PC-9 (cell line): ENCODE data around the gene OGDH. TPM values are rescaled to one million over a fixed set of nuclear protein-coding genes. Genes with fewer than 3 reads are reported as not detected.

Experiments used
- BruUV-seq: library from RNA; stranded (reverse); fragments of 400-500 nt; replicated peaks from 2 replicates; lab custom pipeline; 2021; lab: Mats Ljungman, UMichigan
- CTCF ChIA-PET: fragments of 300-600 bp; sonication (Branson Sonifier 250); formaldehyde crosslinking; loops from one replicate; lab custom pipeline; 2022; ENCODE audit warnings: antibody characterized with exemption; lab: Charles Lee
- POLR2A ChIA-PET: fragments of 300-600 bp; sonication (Branson Sonifier 250); formaldehyde crosslinking; loops from one replicate; lab custom pipeline; 2022; ENCODE audit warnings: antibody characterized with exemption; ENCODE audit not compliant: unreplicated experiment; lab: Charles Lee
- DNase-seq, 2 experiments: peaks; one replicate each; pipeline versions ENCODE4 v3.0.0 to v3.0.0-alpha.2; 2015 to 2022; ENCODE audit warnings: mixed read lengths in 1 of 2
- H2AFZ ChIP-seq: fragments of 200-600 bp; sonication (generic); 2 replicates; pipeline ENCODE4 v1.8.1; 2017; ENCODE audit warnings: antibody characterized with exemption
- H3F3A ChIP-seq: fragments of 200-600 bp; sonication (generic); 2 replicates; pipeline ENCODE4 v1.8.1; 2017; ENCODE audit warnings: antibody characterized with exemption, mild to moderate bottlenecking, low read depth; ENCODE audit not compliant: insufficient read depth
- H3K27ac ChIP-seq: fragments of 200-600 bp; sonication (generic); 2 replicates; pipeline ENCODE4 v1.6.1; 2016; ENCODE audit warnings: mixed run types
- H3K27me3 ChIP-seq: fragments of 200-600 bp; sonication (generic); 2 replicates; pipeline ENCODE4 v1.6.1; 2016; ENCODE audit warnings: low read depth, mixed run types; ENCODE audit not compliant: insufficient read depth
- H3K36me3 ChIP-seq: fragments of 200-600 bp; sonication (generic); 2 replicates; pipeline ENCODE4 v1.6.1; 2016; ENCODE audit warnings: low read depth, mixed run types
- H3K4me1 ChIP-seq: fragments of 200-600 bp; sonication (generic); replicated peaks from 2 replicates; pipeline ENCODE4 v1.6.1; 2016; ENCODE audit warnings: mixed run types; ENCODE audit not compliant: insufficient read depth
- H3K4me2 ChIP-seq: fragments of 200-600 bp; sonication (generic); 2 replicates; pipeline ENCODE4 v1.6.1; 2017; ENCODE audit warnings: mixed run types
- H3K4me3 ChIP-seq: fragments of 200-600 bp; sonication (generic); 2 replicates; pipeline ENCODE4 v1.6.1; 2016; ENCODE audit warnings: mixed run types
- H3K79me2 ChIP-seq: fragments of 200-600 bp; sonication (generic); 2 replicates; pipeline ENCODE4 v1.6.1; 2017; ENCODE audit warnings: low read depth, mixed run types
- H3K9me2 ChIP-seq: fragments of 200-600 bp; sonication (generic); 2 replicates; pipeline ENCODE4 v1.8.1; 2017; ENCODE audit warnings: mild to moderate bottlenecking; ENCODE audit not compliant: insufficient read depth
- H3K9me3 ChIP-seq: fragments of 200-600 bp; sonication (generic); 2 replicates; pipeline ENCODE4 v1.8.1; 2016; ENCODE audit warnings: low read depth; ENCODE audit not compliant: insufficient read depth
- H4K20me1 ChIP-seq: fragments of 200-600 bp; sonication (generic); 2 replicates; pipeline ENCODE4 v1.8.1; 2017; ENCODE audit not compliant: insufficient read depth
- EZH2 ChIP-seq: fragments of 200-600 bp; sonication (generic); IDR thresholded peaks from 2 replicates; pipeline ENCODE4 v1.8.0; 2017; ENCODE audit warnings: antibody characterized with exemption, low read depth
- intact Hi-C: fragments of 100-400 bp; cut with micrococcal nuclease; formaldehyde crosslinking; loops from one replicate; pipeline ENCODE4 v1.10.0; 2022; ENCODE audit not compliant: unreplicated experiment
- total RNA-seq: library from RNA; stranded (reverse); gene quantifications from 2 replicates; pipeline ENCODE4 v1.2.3, GENCODE V29; 2021
- TF ChIP-seq, protein P1 (sequence below): fragments of 200-600 bp; sonication (generic); conservative IDR thresholded peaks from 2 replicates; pipeline ENCODE4 v1.6.1; 2017; ENCODE audit warnings: mixed run types, antibody characterized with exemption, mild to moderate bottlenecking, moderate library complexity

The OGDH gene
- total RNA-seq, 1 experiment from 2014 or later: 135 TPM

DNA sequence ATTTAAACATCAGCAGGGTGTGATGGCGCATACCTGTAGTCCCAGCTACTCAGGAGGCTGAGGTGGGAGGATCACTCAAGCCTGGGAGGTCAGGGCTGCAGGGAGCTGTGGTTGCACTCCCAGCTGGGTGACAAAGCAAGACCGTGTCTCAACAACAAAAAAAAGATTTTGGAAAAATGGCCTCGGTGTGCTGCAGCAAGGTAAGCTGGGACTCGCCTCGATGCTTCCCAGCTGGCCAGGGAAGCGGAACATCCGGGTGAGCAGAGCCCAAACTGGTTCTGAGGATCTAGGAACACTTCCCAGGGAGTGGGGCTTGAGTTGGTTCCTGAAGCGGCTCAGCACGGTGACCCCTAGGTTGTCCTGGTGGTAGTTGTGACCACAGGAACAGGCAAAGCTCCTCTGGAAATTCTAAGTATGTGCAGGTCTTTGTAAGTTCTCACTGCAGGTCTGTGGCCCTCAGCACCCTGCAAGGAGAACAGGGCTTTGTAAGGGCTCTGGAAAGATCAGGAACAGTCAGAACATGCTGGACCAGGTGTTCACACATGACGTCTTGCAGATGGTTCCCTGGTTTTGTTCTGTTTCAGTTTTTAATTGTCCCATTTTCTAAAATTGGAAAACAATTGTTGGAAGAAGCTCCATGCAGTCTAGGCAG is 103.6 kb downstream of the OGDH start:
- TF ChIP-seq, protein P1, sequence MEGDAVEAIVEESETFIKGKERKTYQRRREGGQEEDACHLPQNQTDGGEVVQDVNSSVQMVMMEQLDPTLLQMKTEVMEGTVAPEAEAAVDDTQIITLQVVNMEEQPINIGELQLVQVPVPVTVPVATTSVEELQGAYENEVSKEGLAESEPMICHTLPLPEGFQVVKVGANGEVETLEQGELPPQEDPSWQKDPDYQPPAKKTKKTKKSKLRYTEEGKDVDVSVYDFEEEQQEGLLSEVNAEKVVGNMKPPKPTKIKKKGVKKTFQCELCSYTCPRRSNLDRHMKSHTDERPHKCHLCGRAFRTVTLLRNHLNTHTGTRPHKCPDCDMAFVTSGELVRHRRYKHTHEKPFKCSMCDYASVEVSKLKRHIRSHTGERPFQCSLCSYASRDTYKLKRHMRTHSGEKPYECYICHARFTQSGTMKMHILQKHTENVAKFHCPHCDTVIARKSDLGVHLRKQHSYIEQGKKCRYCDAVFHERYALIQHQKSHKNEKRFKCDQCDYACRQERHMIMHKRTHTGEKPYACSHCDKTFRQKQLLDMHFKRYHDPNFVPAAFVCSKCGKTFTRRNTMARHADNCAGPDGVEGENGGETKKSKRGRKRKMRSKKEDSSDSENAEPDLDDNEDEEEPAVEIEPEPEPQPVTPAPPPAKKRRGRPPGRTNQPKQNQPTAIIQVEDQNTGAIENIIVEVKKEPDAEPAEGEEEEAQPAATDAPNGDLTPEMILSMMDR: no peak
- TF ChIP-seq EZH2: no peak
- ChIA-PET POLR2A (interaction anchor here (0.6 to 0.7 kb wide), 2 partner anchors 18 to 51 kb away, joined by 7 read pairs; no protein-coding TSS in a partner anchor), CTCF (interaction anchor here (0.6 kb wide), 3 partner anchors 17 to 416 kb away, joined by 3 to 17 read pairs (median 4); no protein-coding TSS in a partner anchor)
- Histone ChIP-seq H3K36me3 (no peaks in the 10 kb centered on the region), H3K9me3 (no peaks in the 10 kb centered on the region), H3K27ac (no peak overlapping the region), H3K4me1 (peaks cover 42% of the 10 kb centered on the region), H3F3A (peaks cover 43% of the 10 kb centered on the region; the same call in 1 of the 2 replicates), H4K20me1 (no peaks in the 10 kb centered on the region; the same call in 1 of the 2 replicates), H3K4me2 (no peak overlapping the region), H3K79me2 (no peaks in the 10 kb centered on the region), H2AFZ (no peak overlapping the region), H3K9me2 (no peaks in the 10 kb centered on the region), H3K27me3 (no peaks in the 10 kb centered on the region), H3K4me3 (no peak overlapping the region)
- no TSS peak for BruUV-seq
- intact Hi-C loops: no loop called here
- no peak for DNase-seq

DNA sequence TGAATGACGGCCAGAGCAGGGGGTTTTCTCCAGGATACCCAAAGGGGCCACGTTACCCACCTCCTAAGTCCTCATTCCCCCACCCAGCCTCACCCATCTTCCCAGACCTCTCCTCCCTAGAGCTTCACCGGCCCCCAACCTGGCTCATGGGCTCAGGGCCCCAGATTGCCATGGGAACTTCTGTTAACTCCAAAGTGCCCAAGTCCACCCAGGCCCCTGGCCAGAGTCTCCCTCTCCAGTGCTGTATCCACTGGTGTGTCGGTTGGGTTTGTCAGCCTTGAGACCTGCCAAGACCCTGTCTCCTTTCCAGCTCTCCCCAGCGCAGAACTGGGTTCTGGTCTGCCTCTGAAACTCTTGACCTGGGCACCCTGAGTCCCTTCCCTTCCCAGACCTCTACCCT is 105.1 kb downstream of the OGDH start:
- POLR2A ChIA-PET: no interaction called here
- H3K27ac ChIP-seq: peak overlapping the region; percentile 69
- intact Hi-C loops: no loop called here

DNA sequence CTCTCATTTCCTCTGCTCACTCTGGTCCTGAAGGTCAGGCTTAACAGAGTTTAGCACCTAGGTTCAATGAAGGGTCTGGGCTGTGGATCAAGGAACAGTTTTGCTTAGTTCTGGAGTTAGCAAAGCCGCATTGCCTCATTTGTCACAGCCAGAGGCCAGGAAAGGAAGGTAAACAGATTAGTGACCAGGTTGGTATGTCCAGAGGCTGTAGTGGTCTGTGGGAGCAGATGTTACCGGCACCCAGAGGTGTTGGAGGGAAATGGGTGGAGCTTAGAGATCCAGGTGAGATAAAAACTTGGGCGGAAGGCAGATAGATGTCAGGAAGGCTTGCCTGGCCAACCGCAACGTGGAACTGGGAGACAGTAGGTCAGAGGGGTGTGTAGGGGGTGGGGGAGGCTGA is 105.6 kb downstream of the OGDH start:
- no peaks in the 10 kb centered on the region; the same call in 1 of the 2 replicates for H4K20me1 ChIP-seq
- no TSS peak for BruUV-seq
- CTCF ChIA-PET: interaction anchor here (0.6 kb wide), 2 partner anchors 20 to 86 kb away, joined by 3 to 4 read pairs; no protein-coding TSS in a partner anchor
- no peaks in the 10 kb centered on the region for H3K79me2 ChIP-seq
- H3K36me3 ChIP-seq: no peaks in the 10 kb centered on the region
- no peaks in the 10 kb centered on the region for H3K9me3 ChIP-seq
- TF ChIP-seq, protein P1: no peak
- no peak for TF ChIP-seq EZH2
- peaks cover 52% of the 10 kb centered on the region for H3K4me1 ChIP-seq
- H3K27ac ChIP-seq: peak overlapping the region; percentile 69
- peaks cover 48% of the 10 kb centered on the region; the same call in 1 of the 2 replicates for H3F3A ChIP-seq
- peak; percentile 87 to 97 for DNase-seq
- no peaks in the 10 kb centered on the region for H3K9me2 ChIP-seq
- no peak overlapping the region for H2AFZ ChIP-seq
- intact Hi-C loops: loop anchor here (1.0 to 2.0 kb wide), 5 partner anchors 23 to 137 kb away; partner anchors contain the start of genes H2AZ2, PPIA and ZMIZ2
- POLR2A ChIA-PET: interaction anchor here (0.5 to 0.6 kb wide), 2 partner anchors 24 to 41 kb away, joined by 3 read pairs; no protein-coding TSS in a partner anchor
- H3K4me3 ChIP-seq: no peak overlapping the region
- H3K4me2 ChIP-seq: peak overlapping the region; percentile 40
- no peaks in the 10 kb centered on the region for H3K27me3 ChIP-seq

More for the DNA sequence above, 105.1 kb downstream of the OGDH start:
- CTCF ChIA-PET: no interaction called here
- Histone ChIP-seq H4K20me1 (no peaks in the 10 kb centered on the region; the same call in 1 of the 2 replicates), H3K36me3 (no peaks in the 10 kb centered on the region), H3F3A (peaks cover 44% of the 10 kb centered on the region; the same call in 1 of the 2 replicates), H3K27me3 (no peaks in the 10 kb centered on the region), H3K79me2 (no peaks in the 10 kb centered on the region), H3K4me1 (peaks cover 47% of the 10 kb centered on the region), H3K4me3 (no peak overlapping the region), H3K9me2 (no peaks in the 10 kb centered on the region), H3K9me3 (no peaks in the 10 kb centered on the region), H3K4me2 (peak overlapping the region; percentile 40), H2AFZ (no peak overlapping the region)
- DNase-seq: no peak
- no TSS peak for BruUV-seq
- no peak for TF ChIP-seq EZH2
- TF ChIP-seq, protein P1: no peak
